Keratinocyte (primary cell): ENCODE measurements around the gene RBM47. TPM values are rescaled to one million over a fixed set of nuclear protein-coding genes. Genes with fewer than 3 reads are reported as not detected.

Source experiments
- DNase-seq: peaks from one replicate; pipeline ENCODE4 v3.0.0-alpha.2; 2011; ENCODE audit warnings: low read depth, missing footprints, low spot score
- FAIRE-seq: peaks from 2 replicates; lab custom pipeline; 2011; peaks lifted over from hg19 to GRCh38; lab: Jason Lieb, UNC
- H2AFZ ChIP-seq: 2 replicates; pipeline ENCODE4 v1.6.0; 2012; ENCODE audit warnings: low read length, control low read depth, inconsistent platforms; ENCODE audit not compliant: control insufficient read depth
- H3K27ac ChIP-seq: 2 replicates; pipeline ENCODE4 v1.5.1; 2011; ENCODE audit warnings: low read length; ENCODE audit not compliant: control insufficient read depth, insufficient read depth
- H3K27me3 ChIP-seq: 3 replicates; pipeline ENCODE4 v1.6.0; 2011; ENCODE audit warnings: low read length; ENCODE audit not compliant: control insufficient read depth, insufficient read depth; ENCODE audit errors: extremely low read depth
- H3K36me3 ChIP-seq, 2 experiments: 2 replicates in 1 of 2; 3 replicates in 1 of 2; pipeline ENCODE4 v1.5.1; 2011; ENCODE audit warnings: low read length in 2 of 2, mild to moderate bottlenecking in 1 of 2; ENCODE audit not compliant: control insufficient read depth in 2 of 2, insufficient read depth in 2 of 2; ENCODE audit errors: extremely low read depth in 1 of 2
- H3K4me1 ChIP-seq: 3 replicates; pipeline ENCODE4 v1.5.1; 2011; ENCODE audit warnings: low read length; ENCODE audit not compliant: control insufficient read depth, insufficient read depth; ENCODE audit errors: extremely low read depth
- H3K4me2 ChIP-seq: 3 replicates; pipeline ENCODE4 v1.6.0; 2011; ENCODE audit warnings: low read depth, low read length; ENCODE audit not compliant: control insufficient read depth, insufficient read depth; ENCODE audit errors: extremely low read depth
- H3K4me3 ChIP-seq, 3 experiments: fragments of 200-600 bp in 1 of 3; sonication (generic) in 1 of 3; 2 replicates in 2 of 3; 3 replicates in 1 of 3; pipeline ENCODE4 v1.5.1; 2011 to 2016; ENCODE audit warnings: low read length in 3 of 3, mild to moderate bottlenecking in 3 of 3, control low read depth in 2 of 3, inconsistent platforms in 1 of 3, low read depth in 1 of 3, mixed read lengths in 1 of 3, mixed run types in 1 of 3, moderate library complexity in 1 of 3; ENCODE audit not compliant: control insufficient read depth in 2 of 3, insufficient read depth in 2 of 3; ENCODE audit errors: extremely low read depth in 1 of 3
- H3K79me2 ChIP-seq: 2 replicates; pipeline ENCODE4 v1.6.0; 2012; ENCODE audit warnings: low read length; ENCODE audit not compliant: control insufficient read depth, insufficient read depth
- H3K9ac ChIP-seq: 3 replicates; pipeline ENCODE4 v1.6.0; 2011; ENCODE audit warnings: low read length; ENCODE audit not compliant: control insufficient read depth, insufficient read depth; ENCODE audit errors: extremely low read depth
- H3K9me1 ChIP-seq: 3 replicates; pipeline ENCODE4 v1.6.0; 2011; ENCODE audit warnings: low read length; ENCODE audit not compliant: control insufficient read depth, insufficient read depth; ENCODE audit errors: extremely low read depth
- H3K9me3 ChIP-seq: 2 replicates; pipeline ENCODE4 v1.5.1; 2012; ENCODE audit warnings: low read depth, low read length; ENCODE audit not compliant: control insufficient read depth
- H4K20me1 ChIP-seq: 3 replicates; pipeline ENCODE4 v1.6.0; 2011; ENCODE audit warnings: low read length; ENCODE audit not compliant: control insufficient read depth, insufficient read depth; ENCODE audit errors: extremely low read depth
- CTCF ChIP-seq, 3 experiments: IDR thresholded peaks in 1 of 3; conservative IDR thresholded peaks in 1 of 3; optimal IDR thresholded peaks in 1 of 3; 2 replicates in 2 of 3; 3 replicates in 1 of 3; pipeline versions ENCODE3 to v1.5.1; 2011; ENCODE audit warnings: low read length in 3 of 3, mild to moderate bottlenecking in 3 of 3, moderate library complexity in 2 of 3, control low read depth in 1 of 3, inconsistent platforms in 1 of 3; ENCODE audit not compliant: insufficient read depth in 2 of 3; ENCODE audit errors: extremely low read depth in 1 of 3
- EZH2 ChIP-seq: IDR thresholded peaks from one replicate; pipeline ENCODE4 v1.6.1; 2012; ENCODE audit warnings: inconsistent platforms, mild to moderate bottlenecking, low read length, moderate library complexity
- dilution Hi-C: fragments of 300-500 bp; cut with MboI; formaldehyde crosslinking; loops from one replicate; pipeline ENCODE4 v1.7.0; 2020; ENCODE audit warnings: low sequenced_read_pairs; ENCODE audit not compliant: extremely low pct_ligation_motif_present
- polyA plus RNA-seq, 5 experiments: library from polyadenylated mRNA; depleted of rRNA in 3 of 5; stranded (reverse) in 3 of 5; stranded (forward) in 1 of 5; unstranded in 1 of 5; fragments of >200 nt; gene quantifications; 1 replicate in 1 of 5; 2 replicates in 3 of 5; 3 replicates in 1 of 5; pipeline versions ENCODE4 v1.2.1 to v1.2.3, GENCODE V29; 2011 to 2012; ENCODE audit warnings: missing spikeins in 2 of 5, low read depth in 1 of 5, low replicate concordance in 1 of 5
- small RNA-seq, 3 experiments: library from RNA; depleted of rRNA; stranded (forward); fragments of <200 nt; gene quantifications; one replicate each; pipeline ENCODE3, GENCODE V24; 2012; ENCODE audit warnings: low read depth in 3 of 3, low replicate concordance in 1 of 3; ENCODE audit not compliant: insufficient read length in 3 of 3

RBM47 gene
- polyA plus RNA-seq, 1 donor (not counting 4 experiments of a cell fraction or from before 2014, with no cell fraction given) = 6.9 TPM

GRCh38 chr4:40375095-40375494 is 254.6 kb downstream of the RBM47 start:
- FAIRE-seq = no peak
- no peaks in the 10 kb centered on the region for H3K9me3 ChIP-seq
- H3K4me1 ChIP-seq = no peaks in the 10 kb centered on the region
- no peak overlapping the region for H2AFZ ChIP-seq
- no peak overlapping the region for H3K4me3 ChIP-seq
- DNase-seq = no peak
- no peaks in the 10 kb centered on the region for H3K27me3 ChIP-seq
- no peaks in the 10 kb centered on the region for H3K36me3 ChIP-seq
- dilution Hi-C loops = no loop called here
- no peak overlapping the region for H3K27ac ChIP-seq
- no peaks in the 10 kb centered on the region for H4K20me1 ChIP-seq
- no peaks in the 10 kb centered on the region for H3K79me2 ChIP-seq
- H3K9ac ChIP-seq = no peak overlapping the region
- H3K4me2 ChIP-seq = no peak overlapping the region
- no peaks in the 10 kb centered on the region for H3K9me1 ChIP-seq
- TF ChIP-seq EZH2 = no peak
- TF ChIP-seq CTCF (optimal IDR thresholded peaks at IDR 0.05 in 1 of 3, IDR thresholded peaks at IDR 0.05 in 1 of 3, conservative IDR thresholded peaks at IDR 0.05 in 1 of 3; ENCODE audit: extremely low read depth in 1 of 3, insufficient read depth in 2 of 3, low read length in 3 of 3) = no peak

- H3K4me1 ChIP-seq = no peaks in the 10 kb centered on the region
- dilution Hi-C loops = no loop called here
- no peak overlapping the region for H3K9ac ChIP-seq
- FAIRE-seq (no peak), DNase-seq (no peak)
- no peaks in the 10 kb centered on the region for H3K36me3 ChIP-seq
- no peaks in the 10 kb centered on the region for H3K9me3 ChIP-seq
- TF ChIP-seq EZH2 (no peak), CTCF (optimal IDR thresholded peaks at IDR 0.05 in 1 of 3, IDR thresholded peaks at IDR 0.05 in 1 of 3, conservative IDR thresholded peaks at IDR 0.05 in 1 of 3; ENCODE audit: extremely low read depth in 1 of 3, insufficient read depth in 2 of 3, low read length in 3 of 3) (no peak)
- H3K9me1 ChIP-seq = no peaks in the 10 kb centered on the region
- no peak overlapping the region for H2AFZ ChIP-seq
- H3K27me3 ChIP-seq = no peaks in the 10 kb centered on the region
- no peak overlapping the region for H3K4me3 ChIP-seq
- H4K20me1 ChIP-seq = no peaks in the 10 kb centered on the region
- no peak overlapping the region for H3K4me2 ChIP-seq
- no peak overlapping the region for H3K27ac ChIP-seq
- H3K79me2 ChIP-seq = no peaks in the 10 kb centered on the region
These were observed 256.0 kb downstream of the RBM47 start for GRCh38 chr4:40373636-40374035.

Small RNA genes lying within 50 kb of the gene (small RNA-seq; reads per million reads assigned to genes)
- 0 reads per million in 3 experiments for gene AC098869.1
- gene MIR4802 = 0.27 to 11.7 (median 4.3) reads per million in 3 experiments
- gene RNU7-74P = 0 reads per million in 3 experiments

Other genes with a start within 250 kb of the RBM47 start
- 0.03 to 0.05 TPM in 2 of 3 replicates, not detected in the other for gene NSUN7, start 120.1 kb upstream of the RBM47 start, polyA plus RNA-seq